ENCODE data around the gene CSNK1E.

Gene CSNK1E

DNA sequence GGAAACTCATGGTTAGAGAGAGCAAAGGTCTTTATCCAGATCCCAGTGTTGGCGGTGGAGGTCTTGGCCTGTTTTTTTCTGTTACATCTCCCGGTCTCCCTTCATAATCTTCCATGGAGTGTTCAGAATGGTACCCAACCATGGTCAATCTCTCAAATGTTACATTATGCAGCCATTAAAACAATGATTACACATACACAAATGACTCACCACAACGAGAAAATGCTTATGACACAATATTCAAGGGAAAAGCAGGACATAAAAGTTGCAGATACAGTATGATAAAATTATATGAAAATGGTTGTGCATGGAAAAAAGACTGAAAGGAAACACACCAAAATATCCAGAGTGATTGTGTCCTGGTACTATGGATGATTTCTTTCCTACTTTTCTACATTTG lies 17.8 kb upstream of the CSNK1E start:
- H3K27me3 ChIP-seq (ENCODE audit: control insufficient read depth in 5 of 5, insufficient read depth in 4 of 5, low read length in 5 of 5), result peaks cover 0 to 3% (median 0%) of the 10 kb centered on the region in 5 donors
- no peak overlapping the region for H3K4me3 ChIP-seq (ENCODE audit: low read depth in 1 of 5, low read length in 5 of 5)
- peaks cover 0 to 9% (median 9%) of the 10 kb centered on the region in 5 donors for H3K4me1 ChIP-seq (ENCODE audit: control insufficient read depth in 5 of 5, insufficient read depth in 5 of 5, low read length in 5 of 5)
- H3K9ac ChIP-seq (ENCODE audit: low read length in 5 of 5), result no peak overlapping the region
- no peak overlapping the region for H3K27ac ChIP-seq (ENCODE audit: low read depth, low read length)
- H3K9me3 ChIP-seq (ENCODE audit: control insufficient read depth in 5 of 5, low read length in 5 of 5), result no peaks in the 10 kb centered on the region
- H3K36me3 ChIP-seq (ENCODE audit: control insufficient read depth in 5 of 5, insufficient read depth in 5 of 5, low read length in 5 of 5), result no peaks in the 10 kb centered on the region

DNA sequence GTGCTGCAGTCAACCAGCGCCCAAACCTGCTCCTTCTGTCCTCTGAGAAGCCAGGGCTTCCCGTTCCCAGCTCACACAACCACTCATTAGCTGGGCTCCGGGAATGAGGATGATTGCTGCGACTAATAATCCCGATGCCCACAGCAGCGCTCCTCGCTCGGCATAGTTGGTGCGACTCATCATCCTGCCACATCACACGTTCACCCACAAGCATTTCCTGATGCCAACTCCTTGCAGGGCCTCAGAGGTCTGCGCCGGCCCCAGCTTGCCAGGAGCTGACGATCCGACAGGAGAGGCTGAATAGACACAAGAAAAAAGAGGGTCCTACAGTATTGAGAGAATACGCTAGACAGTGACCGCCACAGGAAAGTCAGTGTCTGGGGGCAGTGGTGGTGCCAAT lies 10.6 kb upstream of the CSNK1E start:
- Histone ChIP-seq H3K4me1 (ENCODE audit: control insufficient read depth in 5 of 5, insufficient read depth in 5 of 5, low read length in 5 of 5) (no peaks in the 10 kb centered on the region), H3K4me3 (ENCODE audit: low read depth in 1 of 5, low read length in 5 of 5) (no peak overlapping the region), H3K27me3 (ENCODE audit: control insufficient read depth in 5 of 5, insufficient read depth in 4 of 5, low read length in 5 of 5) (no peaks in the 10 kb centered on the region), H3K27ac (ENCODE audit: low read depth, low read length) (no peak overlapping the region), H3K36me3 (ENCODE audit: control insufficient read depth in 5 of 5, insufficient read depth in 5 of 5, low read length in 5 of 5) (no peaks in the 10 kb centered on the region), H3K9ac (ENCODE audit: low read length in 5 of 5) (no peak overlapping the region), H3K9me3 (ENCODE audit: control insufficient read depth in 5 of 5, low read length in 5 of 5) (no peaks in the 10 kb centered on the region)

GRCh38 chr22:38327396-38327795 lies 10.2 kb upstream of the CSNK1E start:
- Histone ChIP-seq H3K4me1 (ENCODE audit: control insufficient read depth in 5 of 5, insufficient read depth in 5 of 5, low read length in 5 of 5) (no peaks in the 10 kb centered on the region), H3K4me3 (ENCODE audit: low read depth in 1 of 5, low read length in 5 of 5) (no peak overlapping the region), H3K36me3 (ENCODE audit: control insufficient read depth in 5 of 5, insufficient read depth in 5 of 5, low read length in 5 of 5) (no peaks in the 10 kb centered on the region), H3K27me3 (ENCODE audit: control insufficient read depth in 5 of 5, insufficient read depth in 4 of 5, low read length in 5 of 5) (no peaks in the 10 kb centered on the region), H3K9me3 (ENCODE audit: control insufficient read depth in 5 of 5, low read length in 5 of 5) (no peaks in the 10 kb centered on the region), H3K9ac (ENCODE audit: low read length in 5 of 5) (no peak overlapping the region), H3K27ac (ENCODE audit: low read depth, low read length) (no peak overlapping the region)

GRCh38 chr22:38325587-38325986 lies 8.4 kb upstream of the CSNK1E start:
- Histone ChIP-seq H3K27ac (ENCODE audit: low read depth, low read length) (no peak overlapping the region), H3K36me3 (ENCODE audit: control insufficient read depth in 5 of 5, insufficient read depth in 5 of 5, low read length in 5 of 5) (no peaks in the 10 kb centered on the region), H3K9ac (ENCODE audit: low read length in 5 of 5) (no peak overlapping the region), H3K9me3 (ENCODE audit: control insufficient read depth in 5 of 5, low read length in 5 of 5) (no peaks in the 10 kb centered on the region), H3K4me1 (ENCODE audit: control insufficient read depth in 5 of 5, insufficient read depth in 5 of 5, low read length in 5 of 5) (no peaks in the 10 kb centered on the region), H3K4me3 (ENCODE audit: low read depth in 1 of 5, low read length in 5 of 5) (no peak overlapping the region), H3K27me3 (ENCODE audit: control insufficient read depth in 5 of 5, insufficient read depth in 4 of 5, low read length in 5 of 5) (no peaks in the 10 kb centered on the region)

DNA sequence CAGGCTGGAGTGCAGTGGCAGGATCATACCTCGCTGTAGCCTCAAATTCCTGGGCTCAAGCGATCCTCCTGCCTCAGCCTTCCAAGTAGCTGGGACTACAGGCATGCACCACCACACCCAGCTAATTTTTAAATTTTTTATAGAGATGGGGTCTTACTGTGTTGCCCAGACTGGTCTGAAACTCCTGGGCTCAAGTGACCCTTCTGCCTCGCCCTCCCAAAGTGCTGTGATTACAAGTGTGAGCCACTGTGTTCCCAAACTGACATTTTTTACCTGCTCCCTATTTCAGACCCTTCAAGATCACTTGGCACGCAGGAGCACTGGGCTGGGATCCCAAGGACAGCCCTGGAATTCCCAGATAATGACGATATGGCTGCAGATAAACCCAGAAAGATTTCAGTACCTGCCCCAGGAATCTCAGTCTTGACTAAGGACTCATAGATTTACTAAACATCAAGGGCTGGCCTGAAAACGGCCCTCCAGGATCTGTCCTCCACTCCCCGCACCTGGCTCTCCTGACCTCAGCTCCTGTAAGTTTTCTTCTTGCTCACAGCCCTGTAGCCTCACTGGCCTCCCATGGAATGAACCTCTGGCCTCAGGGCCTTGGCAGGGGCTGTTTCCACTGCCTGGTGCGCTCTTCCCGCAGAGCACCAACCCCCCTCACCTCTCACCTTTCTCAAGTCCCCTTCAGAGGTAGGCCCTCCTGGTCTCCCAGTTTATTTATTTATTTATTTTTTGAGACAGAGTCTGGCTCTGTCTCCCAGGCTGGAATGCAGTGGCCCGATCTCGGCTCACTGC lies 3.6 kb upstream of the CSNK1E start:
- Histone ChIP-seq H3K4me1 (ENCODE audit: control insufficient read depth in 5 of 5, insufficient read depth in 5 of 5, low read length in 5 of 5) (peaks cover 8 to 21% (median 20%) of the 10 kb centered on the region in 5 donors), H3K27ac (ENCODE audit: low read depth, low read length) (no peak overlapping the region), H3K9ac (ENCODE audit: low read length in 5 of 5) (no peak overlapping the region), H3K27me3 (ENCODE audit: control insufficient read depth in 5 of 5, insufficient read depth in 4 of 5, low read length in 5 of 5) (no peaks in the 10 kb centered on the region), H3K4me3 (ENCODE audit: low read depth in 1 of 5, low read length in 5 of 5) (no peak overlapping the region), H3K9me3 (ENCODE audit: control insufficient read depth in 5 of 5, low read length in 5 of 5) (no peaks in the 10 kb centered on the region), H3K36me3 (ENCODE audit: control insufficient read depth in 5 of 5, insufficient read depth in 5 of 5, low read length in 5 of 5) (no peaks in the 10 kb centered on the region)

GRCh38 chr22:38318792-38319773 lies 1.9 kb upstream of the CSNK1E start:
- H3K27me3 ChIP-seq (ENCODE audit: control insufficient read depth in 5 of 5, insufficient read depth in 4 of 5, low read length in 5 of 5), result no peaks in the 10 kb centered on the region
- peaks cover 0 to 1% (median 0%) of the 10 kb centered on the region in 5 donors for H3K36me3 ChIP-seq (ENCODE audit: control insufficient read depth in 5 of 5, insufficient read depth in 5 of 5, low read length in 5 of 5)
- H3K4me1 ChIP-seq (ENCODE audit: control insufficient read depth in 5 of 5, insufficient read depth in 5 of 5, low read length in 5 of 5), result peaks cover 10 to 38% (median 37%) of the 10 kb centered on the region in 5 donors
- peak overlapping the region in 1 of 5 donors; percentile 13 for H3K9ac ChIP-seq (ENCODE audit: low read length in 5 of 5)
- no peaks in the 10 kb centered on the region for H3K9me3 ChIP-seq (ENCODE audit: control insufficient read depth in 5 of 5, low read length in 5 of 5)
- H3K27ac ChIP-seq (ENCODE audit: low read depth, low read length), result peak overlapping the region; percentile 91
- H3K4me3 ChIP-seq (ENCODE audit: low read depth in 1 of 5, low read length in 5 of 5), result no peak overlapping the region

DNA sequence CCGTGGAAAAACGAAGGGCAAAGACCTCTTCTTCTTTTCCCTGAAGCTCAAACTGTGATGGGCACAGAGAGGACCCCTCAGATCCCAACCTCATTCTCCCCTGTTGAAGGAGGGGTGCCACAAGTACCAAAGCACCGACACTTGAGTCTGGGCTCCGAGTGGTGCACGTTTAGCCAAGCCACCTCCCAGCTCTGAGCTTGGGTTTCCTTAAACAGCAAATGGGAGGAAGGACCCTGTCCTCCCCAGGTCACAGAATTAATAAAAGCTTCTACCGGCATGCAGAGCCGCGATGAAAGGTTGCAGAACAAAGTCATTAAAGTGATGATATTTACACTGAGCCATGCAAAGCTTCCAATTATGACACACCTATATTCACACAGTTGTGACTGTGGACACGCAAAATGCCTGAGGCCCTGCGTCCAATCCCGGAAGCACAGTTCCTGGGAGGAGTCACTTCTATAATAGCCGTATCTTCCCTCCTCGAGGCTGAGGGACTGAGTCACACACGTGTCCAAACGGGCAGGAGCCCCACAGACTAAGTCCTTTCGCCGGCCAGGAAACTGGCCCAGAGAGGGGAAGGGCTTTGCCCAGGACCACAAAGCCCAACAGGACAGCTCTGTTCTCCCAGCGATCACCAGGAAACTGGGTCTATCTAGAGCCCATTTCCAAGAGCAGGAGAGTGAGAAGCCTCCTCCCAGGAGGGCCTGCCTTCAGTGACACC lies 922 bp upstream of the CSNK1E start:
- H3K27me3 ChIP-seq (ENCODE audit: control insufficient read depth in 5 of 5, insufficient read depth in 4 of 5, low read length in 5 of 5), result no peaks in the 10 kb centered on the region
- peaks cover 0 to 5% (median 1%) of the 10 kb centered on the region in 5 donors for H3K36me3 ChIP-seq (ENCODE audit: control insufficient read depth in 5 of 5, insufficient read depth in 5 of 5, low read length in 5 of 5)
- H3K4me1 ChIP-seq (ENCODE audit: control insufficient read depth in 5 of 5, insufficient read depth in 5 of 5, low read length in 5 of 5), result peaks cover 15 to 47% (median 46%) of the 10 kb centered on the region in 5 donors
- H3K9ac ChIP-seq (ENCODE audit: low read length in 5 of 5), result peak overlapping the region; percentile 68 to 79 (median 77)
- H3K4me3 ChIP-seq (ENCODE audit: low read depth in 1 of 5, low read length in 5 of 5), result peak overlapping the region; percentile 63 to 73 (median 69)
- no peaks in the 10 kb centered on the region for H3K9me3 ChIP-seq (ENCODE audit: control insufficient read depth in 5 of 5, low read length in 5 of 5)
- peak overlapping the region; percentile 91 for H3K27ac ChIP-seq (ENCODE audit: low read depth, low read length)

DNA sequence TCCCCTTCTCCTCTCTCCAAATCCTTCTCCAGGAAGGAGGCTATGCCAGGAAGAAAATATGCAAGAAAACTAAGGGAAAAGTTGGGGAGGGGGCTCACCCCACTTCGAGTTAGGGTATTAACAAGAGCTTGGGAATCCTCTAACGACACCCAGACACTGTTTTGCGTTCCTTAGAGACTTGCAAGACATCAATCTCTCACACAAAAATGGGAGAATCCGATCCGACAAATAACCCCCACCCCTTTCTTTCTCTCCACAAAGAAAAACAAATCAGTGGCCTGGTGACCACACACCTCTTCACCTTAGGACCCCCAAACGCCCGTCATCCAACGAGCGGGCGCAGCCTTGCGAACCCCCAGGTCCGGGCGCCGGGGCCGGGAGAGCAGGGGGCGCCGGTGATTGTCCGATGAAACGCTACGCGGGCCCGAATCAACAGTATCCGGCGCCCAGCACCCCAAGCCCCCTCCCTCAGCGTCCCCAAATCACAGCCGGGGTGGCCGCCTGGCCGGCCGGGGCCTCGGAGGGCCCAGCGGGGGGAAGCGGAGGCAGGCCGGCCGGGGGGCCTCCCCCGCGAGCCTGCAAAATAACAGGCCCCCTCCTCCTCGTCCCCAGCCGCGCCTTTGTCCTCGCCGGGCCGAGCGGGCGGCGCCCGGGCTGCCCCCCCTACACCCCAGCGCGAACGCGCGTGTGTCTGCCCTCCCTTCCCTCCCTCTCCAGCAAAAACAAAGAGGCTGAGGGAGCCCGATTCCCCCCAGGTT lies 690 bp downstream of the CSNK1E start:
- Histone ChIP-seq H3K9me3 (ENCODE audit: control insufficient read depth in 5 of 5, low read length in 5 of 5) (no peaks in the 10 kb centered on the region), H3K36me3 (ENCODE audit: control insufficient read depth in 5 of 5, insufficient read depth in 5 of 5, low read length in 5 of 5) (peaks cover 0 to 14% (median 11%) of the 10 kb centered on the region in 5 donors), H3K4me1 (ENCODE audit: control insufficient read depth in 5 of 5, insufficient read depth in 5 of 5, low read length in 5 of 5) (peaks cover 24 to 63% (median 60%) of the 10 kb centered on the region in 5 donors)

DNA sequence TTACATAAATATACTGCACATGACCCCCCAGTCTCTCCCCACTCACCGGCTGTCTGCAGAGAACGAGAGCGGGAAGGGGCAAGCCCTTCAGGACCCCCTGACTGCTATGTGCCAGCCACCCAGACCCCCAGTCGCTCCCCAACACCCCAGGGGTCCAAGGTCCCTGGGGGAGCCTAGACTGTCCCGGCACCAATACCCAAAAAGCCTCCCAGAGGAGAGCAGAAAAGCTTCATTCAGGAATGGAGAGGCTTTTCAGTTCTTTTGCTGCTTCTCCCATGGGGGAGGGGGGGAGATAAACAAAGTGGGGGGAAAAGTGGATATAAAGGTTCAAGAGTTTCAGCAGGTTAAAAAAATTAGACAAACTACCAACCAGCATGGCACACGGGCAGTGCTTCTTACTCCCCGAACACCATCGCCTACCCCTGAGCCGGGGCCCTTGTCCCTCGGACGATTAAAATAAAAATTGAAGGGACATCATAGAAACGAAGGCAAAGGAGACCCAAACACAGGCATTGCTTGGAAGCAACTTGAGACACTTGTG lies 1.3 kb downstream of the CSNK1E start:
- peaks cover 29 to 70% (median 67%) of the 10 kb centered on the region in 5 donors for H3K4me1 ChIP-seq (ENCODE audit: control insufficient read depth in 5 of 5, insufficient read depth in 5 of 5, low read length in 5 of 5)

More for the DNA sequence above, 690 bp downstream of the CSNK1E start:
- peak overlapping the region; percentile 74 to 94 (median 82) for H3K4me3 ChIP-seq (ENCODE audit: low read depth in 1 of 5, low read length in 5 of 5)
- peak overlapping the region; percentile 95 for H3K27ac ChIP-seq (ENCODE audit: low read depth, low read length)
- peak overlapping the region; percentile 89 to 96 (median 92) for H3K9ac ChIP-seq (ENCODE audit: low read length in 5 of 5)
- H3K27me3 ChIP-seq (ENCODE audit: control insufficient read depth in 5 of 5, insufficient read depth in 4 of 5, low read length in 5 of 5), result no peaks in the 10 kb centered on the region

More for the DNA sequence above, 1.3 kb downstream of the CSNK1E start:
- Histone ChIP-seq H3K36me3 (ENCODE audit: control insufficient read depth in 5 of 5, insufficient read depth in 5 of 5, low read length in 5 of 5) (peaks cover 0 to 16% (median 11%) of the 10 kb centered on the region in 5 donors), H3K9me3 (ENCODE audit: control insufficient read depth in 5 of 5, low read length in 5 of 5) (no peaks in the 10 kb centered on the region), H3K27me3 (ENCODE audit: control insufficient read depth in 5 of 5, insufficient read depth in 4 of 5, low read length in 5 of 5) (no peaks in the 10 kb centered on the region), H3K4me3 (ENCODE audit: low read depth in 1 of 5, low read length in 5 of 5) (peak overlapping the region; percentile 74 to 94 (median 82)), H3K27ac (ENCODE audit: low read depth, low read length) (peak overlapping the region; percentile 95), H3K9ac (ENCODE audit: low read length in 5 of 5) (peak overlapping the region; percentile 89 to 96 (median 92))
